ENCODE measurements around the gene POFUT1.
"Not testable (repeated sequence)": the region's sequence is repeated elsewhere in the genome, so short reads cannot be mapped to it uniquely, and the experiment has no call there.

DNA sequence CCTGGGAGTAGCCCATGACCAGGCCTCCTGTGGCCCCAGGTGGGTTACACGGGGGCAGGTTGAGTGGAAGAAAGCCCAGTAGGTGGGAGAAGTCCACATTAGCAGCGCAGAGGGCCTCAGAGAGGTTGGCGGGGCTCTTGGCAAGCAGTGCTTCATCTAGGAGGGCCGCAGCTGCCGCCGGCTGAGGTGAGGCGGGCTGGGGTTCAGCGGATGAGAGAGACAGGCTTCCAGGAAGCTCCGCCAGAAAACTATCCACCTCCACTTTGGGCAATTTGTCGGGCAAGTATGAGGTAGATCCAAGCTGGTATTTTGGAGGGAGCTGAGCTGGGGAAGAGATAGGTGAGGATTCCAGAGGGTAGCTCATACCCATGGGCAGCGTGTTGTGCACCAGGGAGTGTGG, 11.1 kb upstream of the POFUT1 start:
- TF ChIP-seq, protein P1, sequence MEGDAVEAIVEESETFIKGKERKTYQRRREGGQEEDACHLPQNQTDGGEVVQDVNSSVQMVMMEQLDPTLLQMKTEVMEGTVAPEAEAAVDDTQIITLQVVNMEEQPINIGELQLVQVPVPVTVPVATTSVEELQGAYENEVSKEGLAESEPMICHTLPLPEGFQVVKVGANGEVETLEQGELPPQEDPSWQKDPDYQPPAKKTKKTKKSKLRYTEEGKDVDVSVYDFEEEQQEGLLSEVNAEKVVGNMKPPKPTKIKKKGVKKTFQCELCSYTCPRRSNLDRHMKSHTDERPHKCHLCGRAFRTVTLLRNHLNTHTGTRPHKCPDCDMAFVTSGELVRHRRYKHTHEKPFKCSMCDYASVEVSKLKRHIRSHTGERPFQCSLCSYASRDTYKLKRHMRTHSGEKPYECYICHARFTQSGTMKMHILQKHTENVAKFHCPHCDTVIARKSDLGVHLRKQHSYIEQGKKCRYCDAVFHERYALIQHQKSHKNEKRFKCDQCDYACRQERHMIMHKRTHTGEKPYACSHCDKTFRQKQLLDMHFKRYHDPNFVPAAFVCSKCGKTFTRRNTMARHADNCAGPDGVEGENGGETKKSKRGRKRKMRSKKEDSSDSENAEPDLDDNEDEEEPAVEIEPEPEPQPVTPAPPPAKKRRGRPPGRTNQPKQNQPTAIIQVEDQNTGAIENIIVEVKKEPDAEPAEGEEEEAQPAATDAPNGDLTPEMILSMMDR (optimal IDR thresholded peaks at IDR 0.05 in 1 of 3, IDR thresholded peaks at IDR 0.05 in 1 of 3, conservative IDR thresholded peaks at IDR 0.05 in 1 of 3; ENCODE audit: extremely low read depth in 1 of 3, insufficient read depth in 2 of 3, low read length in 3 of 3), result not testable (repeated sequence)
- TF ChIP-seq EZH2 (IDR thresholded peaks at IDR 0.05; ENCODE audit: low read length), result not testable (repeated sequence)
